Mucosa of descending colon (tissue), 3 donors: ENCODE measurements around the gene MRPL50. TPM values are rescaled to one million over a fixed set of nuclear protein-coding genes. Genes with fewer than 3 reads are reported as not detected.

Source experiments
- ATAC-seq: fragments of 200-7000 bp; cut with Tn5 transposase; one replicate; pipeline ENCODE4 v1.9.1; 2020; ENCODE audit warnings: mild to moderate bottlenecking, moderate library complexity
- DNase-seq, 3 donors: peaks; one replicate each; pipeline ENCODE4 v3.0.0-alpha.2; 2020
- H3K36me3 ChIP-seq: fragments of 200-600 bp; one replicate; pipeline ENCODE4 v1.8.0; 2021; ENCODE audit warnings: low read depth, mild to moderate bottlenecking
- H3K4me1 ChIP-seq: fragments of 200-600 bp; one replicate; pipeline ENCODE4 v1.8.0; 2021; ENCODE audit warnings: low read depth, mild to moderate bottlenecking
- H3K4me3 ChIP-seq: fragments of 200-600 bp; one replicate; pipeline ENCODE4 v1.8.0; 2021; ENCODE audit warnings: mild to moderate bottlenecking
- H3K9me3 ChIP-seq: fragments of 200-600 bp; one replicate; pipeline ENCODE4 v1.8.0; 2021; ENCODE audit warnings: mild to moderate bottlenecking
- intact Hi-C, 2 donors: fragments of 100-400 bp; cut with DNase I in 1 of 2; cut with micrococcal nuclease in 1 of 2; formaldehyde crosslinking; loops; one replicate each; pipeline versions ENCODE4 v1.11.0 to v1.11.1; 2022; cut with DNase I, micrococcal nuclease
- total RNA-seq, 3 donors: library from RNA; stranded (reverse); fragmentation: NEBNext Ultra II Directional in 2 of 3; extraction: Animal tissue kit (Norgen Biotek cat#: 25700) in 2 of 3; gene quantifications; one replicate each; pipeline versions ENCODE4 v1.2.1 to v1.2.4, GENCODE V29; 2021 to 2023
- TF ChIP-seq, protein P1 (sequence below): fragments of 200-600 bp; IDR thresholded peaks from one replicate; pipeline ENCODE4 v1.8.0; 2022; ENCODE audit warnings: antibody characterized with exemption, mild to moderate bottlenecking
- donor health status: DM: no; HTN: no; CAD: no; lungs with moderate emphysema.
- donor health status: DM: no; HTN: no; CAD: no.
- donor health status: DM: no; HTN: yes; CAD: no.

Gene MRPL50
- total RNA-seq, 3 donors from 2014 or later = 8.2 to 11.0 (median 8.4) TPM

DNA sequence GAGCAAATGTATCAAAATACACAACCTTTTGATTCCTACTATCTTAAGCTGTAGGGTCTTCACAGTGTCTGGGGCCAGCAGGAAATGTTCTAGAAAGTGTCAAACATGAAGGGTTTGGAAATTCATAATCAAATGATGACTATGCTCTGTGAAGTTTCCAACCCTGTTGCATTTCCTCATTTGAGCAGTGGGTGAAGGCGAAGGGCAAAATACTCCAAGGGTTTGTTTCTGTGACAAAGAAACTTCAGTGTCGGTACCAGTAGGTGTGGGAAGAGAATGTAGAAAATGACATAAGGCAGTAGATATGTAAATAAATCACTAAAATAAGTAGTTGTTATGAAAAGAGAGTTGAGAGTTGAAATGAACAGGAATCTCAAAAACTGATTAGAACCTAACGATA lies 36.6 kb upstream of the MRPL50 start:
- no peak for DNase-seq

DNA sequence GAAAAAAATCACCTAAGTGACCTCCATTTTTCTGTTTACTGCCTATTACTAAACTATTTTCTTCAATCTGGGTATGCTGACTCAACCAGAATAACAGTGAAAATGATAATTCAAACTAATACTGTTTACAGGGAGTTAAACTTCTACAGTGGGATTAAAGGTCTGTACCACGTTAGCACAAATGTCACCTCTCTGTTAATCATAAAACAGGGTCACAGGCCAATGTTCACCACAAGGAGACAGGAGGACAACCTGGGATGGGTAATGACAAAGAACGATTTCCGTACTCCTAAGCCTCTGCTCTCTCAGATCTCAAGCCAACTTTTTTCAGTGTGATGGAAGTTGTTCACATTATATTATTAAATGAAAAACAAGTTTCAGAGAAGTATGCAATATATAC lies 34.8 kb upstream of the MRPL50 start:
- H3K9me3 ChIP-seq = no peaks in the 10 kb centered on the region
- no peak for ATAC-seq
- no peak overlapping the region for H3K4me3 ChIP-seq
- no peaks in the 10 kb centered on the region for H3K36me3 ChIP-seq
- no peaks in the 10 kb centered on the region for H3K4me1 ChIP-seq
- TF ChIP-seq, protein P1, sequence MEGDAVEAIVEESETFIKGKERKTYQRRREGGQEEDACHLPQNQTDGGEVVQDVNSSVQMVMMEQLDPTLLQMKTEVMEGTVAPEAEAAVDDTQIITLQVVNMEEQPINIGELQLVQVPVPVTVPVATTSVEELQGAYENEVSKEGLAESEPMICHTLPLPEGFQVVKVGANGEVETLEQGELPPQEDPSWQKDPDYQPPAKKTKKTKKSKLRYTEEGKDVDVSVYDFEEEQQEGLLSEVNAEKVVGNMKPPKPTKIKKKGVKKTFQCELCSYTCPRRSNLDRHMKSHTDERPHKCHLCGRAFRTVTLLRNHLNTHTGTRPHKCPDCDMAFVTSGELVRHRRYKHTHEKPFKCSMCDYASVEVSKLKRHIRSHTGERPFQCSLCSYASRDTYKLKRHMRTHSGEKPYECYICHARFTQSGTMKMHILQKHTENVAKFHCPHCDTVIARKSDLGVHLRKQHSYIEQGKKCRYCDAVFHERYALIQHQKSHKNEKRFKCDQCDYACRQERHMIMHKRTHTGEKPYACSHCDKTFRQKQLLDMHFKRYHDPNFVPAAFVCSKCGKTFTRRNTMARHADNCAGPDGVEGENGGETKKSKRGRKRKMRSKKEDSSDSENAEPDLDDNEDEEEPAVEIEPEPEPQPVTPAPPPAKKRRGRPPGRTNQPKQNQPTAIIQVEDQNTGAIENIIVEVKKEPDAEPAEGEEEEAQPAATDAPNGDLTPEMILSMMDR = no peak
- no peak for DNase-seq
- intact Hi-C loops = no loop called here

More for the DNA sequence above, 36.6 kb upstream of the MRPL50 start:
- ATAC-seq = peak; percentile 53
- TF ChIP-seq, protein P1 = no peak
- intact Hi-C loops = no loop called here
- Histone ChIP-seq H3K9me3 (no peaks in the 10 kb centered on the region), H3K4me1 (no peaks in the 10 kb centered on the region), H3K4me3 (no peak overlapping the region), H3K36me3 (no peaks in the 10 kb centered on the region)

DNA sequence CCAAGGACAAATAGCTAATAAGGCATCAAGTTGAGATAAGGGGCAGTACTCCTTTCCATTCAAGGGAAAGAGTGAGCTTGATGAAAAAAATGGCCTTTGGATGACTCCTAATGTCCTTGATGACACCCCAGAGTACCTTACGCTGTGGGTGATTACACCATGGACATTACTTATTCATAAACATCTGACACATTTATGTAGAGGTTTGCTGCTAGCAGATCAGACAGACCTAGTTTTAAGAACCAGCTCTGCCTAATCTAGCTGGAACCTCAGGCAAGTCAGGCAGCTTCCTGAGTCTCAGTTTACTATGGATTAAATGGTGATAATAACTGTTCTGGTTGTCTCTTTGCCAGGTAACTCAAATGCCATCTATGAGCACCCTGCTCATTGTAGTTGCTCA lies 34.3 kb upstream of the MRPL50 start:
- no peak overlapping the region for H3K4me3 ChIP-seq
- H3K4me1 ChIP-seq = no peaks in the 10 kb centered on the region
- no peak for ATAC-seq
- no peaks in the 10 kb centered on the region for H3K9me3 ChIP-seq
- DNase-seq = no peak
- H3K36me3 ChIP-seq = no peaks in the 10 kb centered on the region
- intact Hi-C loops = no loop called here
- TF ChIP-seq, protein P1 = no peak

DNA sequence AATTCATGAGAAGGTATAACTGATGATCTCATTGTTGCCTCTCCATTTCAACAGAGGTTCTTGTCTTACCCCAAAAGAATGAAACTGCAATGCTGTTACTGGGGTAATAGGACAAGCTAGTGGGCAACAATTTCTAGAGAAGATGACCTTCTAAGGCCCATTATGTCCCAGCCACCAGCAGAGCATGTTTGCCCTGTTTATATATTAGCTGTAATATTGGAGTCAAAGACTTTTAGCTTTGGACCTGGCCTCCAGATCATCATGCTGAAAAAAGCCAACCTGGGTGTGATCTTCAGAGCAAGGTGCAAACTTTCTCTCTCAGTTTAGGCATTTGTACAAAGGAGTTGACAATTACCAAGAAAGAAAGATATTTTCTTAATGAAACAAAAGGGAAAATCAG lies 33.8 kb upstream of the MRPL50 start:
- Histone ChIP-seq H3K4me1 (no peaks in the 10 kb centered on the region), H3K9me3 (no peaks in the 10 kb centered on the region), H3K4me3 (no peak overlapping the region), H3K36me3 (no peaks in the 10 kb centered on the region)
- DNase-seq = no peak
- intact Hi-C loops = no loop called here
- TF ChIP-seq, protein P1 = no peak
- no peak for ATAC-seq

DNA sequence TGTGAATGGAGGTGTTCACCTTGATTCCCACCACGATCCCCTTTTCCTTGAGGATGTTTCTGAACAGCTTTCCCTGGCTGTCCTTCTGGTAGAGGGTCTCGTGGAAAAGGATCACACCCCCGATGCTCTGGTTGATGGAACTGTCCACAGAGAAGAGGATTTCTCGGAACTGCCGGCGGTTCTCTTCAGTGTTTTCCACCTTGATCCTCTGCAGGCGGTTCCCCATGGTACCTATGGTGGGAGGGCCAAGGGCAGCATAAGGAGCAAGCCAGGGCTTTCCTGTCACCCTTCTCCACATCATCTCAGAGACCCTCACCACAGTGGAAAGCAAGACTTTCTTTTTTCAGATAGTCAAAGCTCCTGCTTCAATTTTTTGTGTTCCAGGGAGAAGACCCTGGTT lies 31.3 kb upstream of the MRPL50 start:
- TF ChIP-seq, protein P1 = no peak
- no peak overlapping the region for H3K4me3 ChIP-seq

DNA sequence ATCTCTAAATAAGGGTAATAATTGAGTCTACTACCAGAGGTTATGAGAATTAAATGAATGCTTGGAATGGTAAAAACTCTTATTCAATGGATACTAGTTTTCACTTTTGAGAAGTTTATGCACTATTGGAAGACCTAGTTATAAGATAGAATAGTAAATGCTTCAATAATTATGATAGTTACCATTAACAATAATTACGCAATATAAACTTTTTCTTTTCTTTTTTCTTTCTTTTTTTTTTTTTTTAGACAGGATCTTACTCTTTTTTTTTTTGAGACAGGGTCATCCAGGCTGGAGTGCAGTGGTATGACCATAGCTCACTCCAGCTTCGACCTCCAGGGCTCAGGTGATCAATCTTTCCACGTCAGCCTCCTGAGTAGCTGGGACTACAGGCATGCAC lies 30.5 kb upstream of the MRPL50 start:
- no peaks in the 10 kb centered on the region for H3K4me1 ChIP-seq
- DNase-seq (no peak), ATAC-seq (no peak)
- intact Hi-C loops = no loop called here
- H3K4me3 ChIP-seq = no peak overlapping the region
- H3K9me3 ChIP-seq = no peaks in the 10 kb centered on the region
- TF ChIP-seq, protein P1 = no peak
- no peaks in the 10 kb centered on the region for H3K36me3 ChIP-seq

More for the DNA sequence above, 31.3 kb upstream of the MRPL50 start:
- DNase-seq (no peak), ATAC-seq (no peak)
- Histone ChIP-seq H3K4me1 (no peaks in the 10 kb centered on the region), H3K9me3 (no peaks in the 10 kb centered on the region), H3K36me3 (no peaks in the 10 kb centered on the region)
- intact Hi-C loops = no loop called here
